Measurements from ENCODE around the gene LUC7L.

DNA sequence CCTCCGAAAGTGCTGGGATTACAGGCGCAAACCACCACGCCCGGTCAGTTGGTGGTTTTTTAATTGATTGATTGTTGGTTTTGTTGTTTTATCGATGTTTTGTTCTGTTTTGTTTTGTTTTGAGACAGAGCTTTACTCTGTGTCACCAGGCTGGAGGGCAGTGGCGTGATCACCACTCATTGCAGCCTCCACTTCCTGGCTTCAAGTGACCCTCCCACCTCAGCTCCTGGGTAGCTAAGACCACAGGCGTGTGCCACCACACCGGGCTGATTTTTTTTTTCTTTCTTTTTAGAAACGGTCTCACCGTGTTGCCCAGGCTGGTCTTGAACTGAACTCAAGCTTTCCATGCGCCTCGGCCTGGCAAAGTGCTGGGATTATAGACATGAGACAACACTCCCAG, 17.8 kb upstream of the LUC7L start:
- TF ChIP-seq, protein P1, sequence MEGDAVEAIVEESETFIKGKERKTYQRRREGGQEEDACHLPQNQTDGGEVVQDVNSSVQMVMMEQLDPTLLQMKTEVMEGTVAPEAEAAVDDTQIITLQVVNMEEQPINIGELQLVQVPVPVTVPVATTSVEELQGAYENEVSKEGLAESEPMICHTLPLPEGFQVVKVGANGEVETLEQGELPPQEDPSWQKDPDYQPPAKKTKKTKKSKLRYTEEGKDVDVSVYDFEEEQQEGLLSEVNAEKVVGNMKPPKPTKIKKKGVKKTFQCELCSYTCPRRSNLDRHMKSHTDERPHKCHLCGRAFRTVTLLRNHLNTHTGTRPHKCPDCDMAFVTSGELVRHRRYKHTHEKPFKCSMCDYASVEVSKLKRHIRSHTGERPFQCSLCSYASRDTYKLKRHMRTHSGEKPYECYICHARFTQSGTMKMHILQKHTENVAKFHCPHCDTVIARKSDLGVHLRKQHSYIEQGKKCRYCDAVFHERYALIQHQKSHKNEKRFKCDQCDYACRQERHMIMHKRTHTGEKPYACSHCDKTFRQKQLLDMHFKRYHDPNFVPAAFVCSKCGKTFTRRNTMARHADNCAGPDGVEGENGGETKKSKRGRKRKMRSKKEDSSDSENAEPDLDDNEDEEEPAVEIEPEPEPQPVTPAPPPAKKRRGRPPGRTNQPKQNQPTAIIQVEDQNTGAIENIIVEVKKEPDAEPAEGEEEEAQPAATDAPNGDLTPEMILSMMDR (IDR thresholded peaks at IDR 0.05; ENCODE audit: low read depth, low read length), result no peak
- TF ChIP-seq EZH2phosphoT487 (IDR thresholded peaks at IDR 0.05; ENCODE audit: low read depth), result no peak
